Activated T-helper 1 cell treated with Interleukin-2 at 50 U/mL for 16 hours (primary cell): ENCODE data around the gene PRKCA.

ENCODE experiments used
- DNase-seq: peaks from one replicate; pipeline ENCODE4 v3.0.0-alpha.2; 2020; ENCODE audit warnings: low read depth

Gene PRKCA

DNA sequence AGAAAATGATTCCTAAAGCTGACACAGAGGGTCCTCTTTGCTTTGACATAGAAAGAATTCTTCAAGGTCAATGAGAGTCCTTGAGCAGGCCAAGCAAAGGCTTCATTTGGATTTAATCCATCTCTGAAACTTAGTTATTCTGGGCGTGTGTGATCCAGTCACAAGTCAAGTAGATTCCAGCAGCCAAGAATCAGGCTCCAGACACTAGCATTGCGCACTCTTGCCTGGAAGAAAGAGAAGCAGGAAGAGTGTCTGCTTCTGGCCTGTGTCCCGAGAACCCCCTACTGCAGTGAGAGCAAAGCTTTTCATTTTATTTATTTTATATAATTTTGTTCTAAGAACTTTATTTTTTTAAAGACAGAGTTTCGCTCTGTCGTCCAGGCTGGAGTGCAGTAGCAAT is 444.3 kb downstream of the PRKCA start:
- DNase-seq = no peak

DNA sequence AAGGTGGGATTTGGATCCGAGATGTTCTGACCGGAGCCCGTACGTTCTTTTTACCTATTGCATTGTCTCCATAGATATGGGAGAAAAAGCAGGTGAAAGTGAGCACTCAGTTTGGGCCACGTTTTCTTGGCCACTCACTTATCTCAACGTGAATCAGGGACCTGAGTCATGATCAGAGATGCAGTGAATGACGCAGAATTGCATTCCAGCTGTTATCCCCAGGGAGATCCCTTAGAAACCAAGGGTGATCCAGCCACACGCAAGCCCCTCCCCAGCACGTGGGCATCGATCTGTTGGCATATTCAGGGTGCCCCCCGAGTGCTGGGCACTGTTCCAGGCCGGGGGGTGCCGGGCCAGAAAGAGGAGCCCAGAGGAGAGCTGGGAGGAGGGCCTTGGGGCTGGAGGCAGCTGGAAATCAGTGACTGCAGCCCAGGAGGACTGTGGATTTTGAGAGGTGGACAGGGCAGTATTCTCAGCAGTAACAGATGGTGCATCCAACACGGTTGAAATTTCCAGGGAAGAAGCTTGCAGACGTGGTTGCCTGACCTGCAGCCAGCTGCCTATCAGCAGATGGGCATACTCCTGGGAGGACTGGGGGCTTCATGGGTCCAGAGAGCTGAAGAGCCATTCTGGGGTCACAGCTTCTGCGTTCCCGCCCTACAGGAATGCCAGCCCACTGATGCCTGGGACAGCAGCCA is 445.3 kb downstream of the PRKCA start:
- DNase-seq = no peak

DNA sequence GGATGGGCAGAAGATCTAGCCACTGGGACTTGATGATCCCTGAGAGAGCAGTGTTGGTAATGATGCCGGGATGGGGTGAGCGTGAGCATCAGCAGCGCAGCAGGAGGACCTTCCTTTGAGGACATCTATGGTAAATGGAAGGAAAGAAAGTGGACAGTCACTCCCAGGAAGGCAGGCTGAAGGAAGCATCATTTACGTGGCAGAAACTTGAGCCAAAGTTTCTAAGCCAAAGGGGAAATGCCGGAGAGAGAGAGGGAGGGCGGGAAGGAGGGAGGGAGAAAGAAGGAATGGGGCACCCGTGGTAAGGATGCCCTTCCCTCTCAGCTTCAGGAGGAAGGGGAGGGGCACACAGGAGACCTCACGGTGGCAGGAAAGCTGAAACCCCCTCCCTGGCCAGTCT is 446.2 kb downstream of the PRKCA start:
- no peak for DNase-seq

GRCh38 chr17:66749217-66749832 is 446.9 kb downstream of the PRKCA start:
- DNase-seq = no peak

DNA sequence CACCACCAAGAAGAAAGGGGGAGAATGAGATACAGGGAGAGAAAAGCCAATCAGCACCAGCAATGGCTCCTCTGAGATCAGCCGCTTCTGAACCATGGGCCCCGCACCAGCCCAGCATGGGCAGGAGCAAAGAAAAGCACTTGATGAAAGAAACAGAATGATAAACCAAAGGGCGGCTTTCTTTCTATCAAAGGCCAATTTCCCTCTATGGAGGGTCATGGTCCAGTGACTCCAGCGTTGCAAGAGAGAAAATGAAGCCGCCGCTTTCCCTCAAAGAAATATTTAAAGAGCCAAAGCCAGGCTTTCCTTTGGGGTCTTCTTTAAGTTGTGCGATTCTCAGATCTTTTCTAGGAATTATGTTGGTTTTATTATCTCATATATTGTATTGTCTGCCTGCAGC is 447.7 kb downstream of the PRKCA start:
- DNase-seq = no peak

GRCh38 chr17:66750781-66751543 is 448.5 kb downstream of the PRKCA start:
- no peak for DNase-seq

DNA sequence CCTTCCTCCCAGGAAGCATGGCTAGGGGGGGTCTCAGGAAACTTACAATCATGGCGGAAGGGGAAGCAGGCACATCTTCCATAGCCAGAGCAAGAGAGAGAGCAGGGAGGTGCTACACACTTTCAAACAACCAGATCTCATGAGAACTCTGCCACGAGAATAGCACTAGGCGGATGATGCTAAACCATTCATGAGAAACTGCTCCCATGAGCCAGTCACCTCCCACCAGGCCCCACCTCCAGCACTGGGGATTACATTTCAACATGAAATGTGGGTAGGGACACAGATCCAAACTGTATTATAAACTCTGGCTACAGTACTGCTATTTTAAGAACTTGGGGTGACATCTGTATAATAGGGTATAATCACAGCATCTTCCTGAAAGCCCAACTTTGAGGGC is 449.4 kb downstream of the PRKCA start:
- no peak for DNase-seq

GRCh38 chr17:66752411-66752810 is 450.0 kb downstream of the PRKCA start:
- DNase-seq = no peak

DNA sequence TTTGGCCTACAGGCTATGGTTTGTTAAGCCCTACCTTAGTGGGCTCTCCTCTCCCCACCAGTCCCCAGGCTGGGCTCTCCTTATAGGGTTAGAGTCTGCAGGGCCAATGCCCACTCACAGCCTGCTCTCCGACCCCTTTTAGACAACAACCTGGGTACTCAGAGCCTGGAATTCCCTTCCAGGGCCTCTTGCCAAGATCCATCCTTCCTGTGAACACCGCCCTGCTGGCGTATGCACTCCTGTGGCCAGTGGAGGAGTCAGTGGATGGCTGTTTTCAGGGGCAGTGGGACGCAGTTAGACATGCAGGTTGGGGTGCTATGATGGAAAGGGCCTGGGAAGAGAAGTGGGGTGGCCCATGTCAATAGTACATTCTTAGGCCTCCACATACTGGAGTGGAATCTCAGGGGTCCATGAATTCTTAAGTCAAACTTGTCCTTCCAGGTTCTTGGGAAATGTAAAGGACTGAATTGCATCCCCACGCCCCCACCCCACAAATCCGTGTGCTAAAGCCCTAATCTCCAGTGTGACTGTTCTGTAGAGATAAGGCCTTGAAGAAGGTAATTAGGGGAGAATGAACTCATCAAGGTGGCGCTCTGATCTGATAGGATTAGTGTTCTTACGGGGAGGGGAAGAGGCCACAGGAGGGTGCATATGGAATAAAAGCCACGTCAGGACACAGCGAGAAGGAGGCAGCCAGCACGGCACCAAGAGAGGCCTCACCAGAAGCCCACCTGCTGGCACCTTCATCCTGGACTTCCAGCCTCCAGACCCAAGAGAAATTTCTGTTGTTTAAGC is 450.9 kb downstream of the PRKCA start:
- DNase-seq = no peak

- no peak for DNase-seq
Measured at GRCh38 chr17:66755101-66755943, 452.9 kb downstream of the PRKCA start.

DNA sequence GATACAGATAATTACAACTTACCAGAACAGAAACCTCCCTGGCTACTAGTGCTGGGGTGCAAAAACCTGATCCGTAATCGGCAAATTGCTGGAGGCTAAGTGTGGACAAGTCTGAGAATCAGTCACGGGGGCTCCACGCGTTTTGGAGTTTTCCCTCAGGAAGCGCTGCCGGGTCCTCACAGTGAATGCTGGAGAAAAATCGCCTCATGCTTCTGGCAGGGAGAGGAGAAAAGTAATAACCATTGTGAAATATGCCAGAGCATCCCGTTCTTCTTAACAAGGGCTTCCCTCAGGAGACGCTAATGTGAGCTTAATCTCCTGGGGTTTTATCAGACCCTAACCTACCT is 453.5 kb downstream of the PRKCA start:
- DNase-seq = no peak

GRCh38 chr17:66760324-66760723 is 457.9 kb downstream of the PRKCA start:
- no peak for DNase-seq

DNA sequence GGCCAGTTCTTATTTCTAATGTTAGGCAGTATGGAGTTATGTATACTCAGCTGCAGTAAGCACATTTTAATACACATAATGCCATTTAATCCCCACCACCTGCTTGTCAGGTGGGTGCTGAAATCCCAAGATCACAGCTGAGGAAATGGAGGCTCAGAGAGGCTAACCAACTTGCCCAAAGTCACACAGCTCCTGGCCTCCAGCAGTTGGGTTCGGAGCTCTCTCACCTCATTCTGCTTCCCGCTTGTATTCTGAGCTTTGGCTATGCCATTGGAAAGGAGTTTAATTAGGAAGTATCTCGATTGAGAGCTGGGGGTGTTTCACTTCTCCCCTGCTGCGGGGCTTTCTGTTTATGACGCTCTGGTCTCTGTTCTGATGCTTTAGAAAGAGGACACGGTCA is 459.9 kb downstream of the PRKCA start:
- DNase-seq = no peak

- no peak for DNase-seq
Measured at GRCh38 chr17:66763056-66763455, 460.6 kb downstream of the PRKCA start.

DNA sequence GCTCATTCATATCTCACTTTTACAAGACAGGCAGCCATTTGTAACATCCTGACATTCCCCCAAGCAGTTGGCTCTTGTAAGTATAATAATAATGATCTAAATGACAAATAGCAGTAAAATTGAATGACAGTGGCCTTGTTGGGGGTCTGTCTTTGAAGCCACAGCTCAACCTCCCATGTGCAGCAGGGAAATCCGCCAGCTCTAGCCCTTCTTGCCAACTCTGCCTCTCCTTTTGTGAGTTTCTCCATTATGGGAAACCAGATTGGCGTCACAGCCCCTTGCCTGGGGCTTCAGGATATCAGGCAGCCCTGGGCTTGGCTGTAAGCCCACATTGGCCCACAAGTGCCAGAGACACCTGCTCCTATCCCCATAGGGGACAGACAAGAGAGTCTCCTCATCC is 462.1 kb downstream of the PRKCA start:
- DNase-seq = no peak

GRCh38 chr17:66767154-66767933 is 464.9 kb downstream of the PRKCA start:
- DNase-seq = no peak

DNA sequence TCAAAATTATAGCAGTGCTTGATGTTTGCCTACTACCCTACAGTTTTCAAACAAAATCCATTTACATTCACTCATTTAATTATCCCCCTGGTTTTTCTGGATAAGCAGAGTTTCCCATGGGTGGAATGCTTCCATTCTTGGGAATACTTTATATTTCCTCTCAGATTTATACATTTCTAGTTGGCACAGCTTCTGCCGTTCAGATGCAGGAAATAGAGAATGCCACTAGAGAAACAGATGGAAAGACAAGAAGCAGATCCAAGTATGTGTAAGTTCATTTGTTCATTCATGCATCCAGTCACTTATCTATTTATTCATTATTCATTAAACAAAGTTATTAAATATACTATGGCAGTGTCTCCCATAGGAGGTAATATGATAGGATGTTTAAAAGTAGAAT is 467.5 kb downstream of the PRKCA start:
- no peak for DNase-seq

DNA sequence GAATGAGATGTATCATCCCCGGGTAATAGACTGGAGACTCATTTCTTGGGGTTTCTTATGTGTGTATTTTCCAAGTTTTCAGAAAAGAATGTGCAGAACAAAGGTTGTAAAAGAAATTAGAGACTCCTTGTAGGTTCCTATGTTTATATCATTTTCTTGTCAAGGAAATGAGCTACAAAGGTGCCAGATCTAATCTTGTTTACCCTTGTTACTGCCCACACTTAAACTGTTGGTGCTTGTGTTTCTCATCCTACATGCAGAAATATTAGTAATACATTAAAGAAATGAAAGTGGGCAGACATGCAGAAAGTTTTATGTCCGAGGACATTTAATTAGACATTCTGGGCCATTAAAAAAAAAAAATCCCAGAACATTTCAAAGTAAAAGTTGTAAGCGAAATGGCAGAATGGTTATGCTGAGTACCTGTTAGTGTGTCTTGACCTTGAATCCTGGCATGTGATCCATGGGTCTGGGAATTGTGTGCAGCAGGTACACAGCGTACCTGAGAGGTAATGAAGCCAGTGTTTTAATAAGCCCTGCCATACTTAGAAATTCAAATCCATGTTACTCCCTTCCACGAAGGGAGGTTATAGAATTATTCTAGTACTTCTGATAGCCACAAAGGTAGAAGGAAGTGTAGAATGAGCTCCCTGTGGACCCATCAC is 469.9 kb downstream of the PRKCA start:
- no peak for DNase-seq

DNA sequence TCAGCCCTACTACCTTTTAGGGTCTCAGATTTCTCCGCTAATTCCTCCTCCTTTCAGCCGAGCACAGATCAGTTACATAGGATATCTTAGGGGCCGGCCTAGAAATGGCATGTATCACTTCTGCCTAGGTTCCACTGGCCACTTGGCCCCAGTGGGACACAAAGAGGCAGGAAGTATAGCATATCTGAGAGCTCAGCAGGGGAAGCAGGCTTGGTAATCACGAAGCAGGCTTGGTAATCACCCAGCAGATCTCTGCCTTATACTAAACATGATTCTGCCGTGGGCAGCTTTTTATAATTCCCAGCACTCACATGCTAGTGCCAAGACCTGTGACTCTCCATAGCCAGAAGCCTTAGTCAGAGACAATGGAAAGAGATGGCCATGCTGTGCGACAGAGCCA is 472.9 kb downstream of the PRKCA start:
- DNase-seq = no peak

DNA sequence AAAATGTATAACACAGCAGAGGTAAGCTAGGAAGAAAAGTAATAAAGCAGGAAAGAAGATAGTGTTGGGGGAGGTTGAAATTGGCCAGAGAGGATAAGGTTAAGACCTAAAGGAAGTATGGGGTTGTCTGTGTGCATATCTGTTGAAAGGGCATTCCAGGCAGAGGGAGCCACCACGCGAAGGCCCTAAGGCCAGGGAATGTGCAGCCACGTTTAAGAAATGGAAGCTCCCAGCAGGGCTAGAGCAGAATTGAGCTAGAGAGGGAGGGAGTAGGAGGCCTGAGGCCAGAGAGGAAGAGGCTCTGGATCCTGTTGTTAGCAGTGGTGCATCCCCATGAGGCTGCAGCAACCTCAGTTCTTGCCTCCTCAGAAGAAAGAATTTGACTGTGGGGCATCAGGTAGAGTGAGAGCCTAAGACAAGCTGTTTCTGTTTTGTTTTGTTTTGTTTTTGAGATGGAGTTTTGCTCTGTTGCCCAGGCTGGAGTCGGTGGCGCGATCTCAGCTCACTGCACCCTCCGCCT is 473.5 kb downstream of the PRKCA start:
- no peak for DNase-seq
